ENCODE measurements around the gene CADPS.

The CADPS gene

DNA sequence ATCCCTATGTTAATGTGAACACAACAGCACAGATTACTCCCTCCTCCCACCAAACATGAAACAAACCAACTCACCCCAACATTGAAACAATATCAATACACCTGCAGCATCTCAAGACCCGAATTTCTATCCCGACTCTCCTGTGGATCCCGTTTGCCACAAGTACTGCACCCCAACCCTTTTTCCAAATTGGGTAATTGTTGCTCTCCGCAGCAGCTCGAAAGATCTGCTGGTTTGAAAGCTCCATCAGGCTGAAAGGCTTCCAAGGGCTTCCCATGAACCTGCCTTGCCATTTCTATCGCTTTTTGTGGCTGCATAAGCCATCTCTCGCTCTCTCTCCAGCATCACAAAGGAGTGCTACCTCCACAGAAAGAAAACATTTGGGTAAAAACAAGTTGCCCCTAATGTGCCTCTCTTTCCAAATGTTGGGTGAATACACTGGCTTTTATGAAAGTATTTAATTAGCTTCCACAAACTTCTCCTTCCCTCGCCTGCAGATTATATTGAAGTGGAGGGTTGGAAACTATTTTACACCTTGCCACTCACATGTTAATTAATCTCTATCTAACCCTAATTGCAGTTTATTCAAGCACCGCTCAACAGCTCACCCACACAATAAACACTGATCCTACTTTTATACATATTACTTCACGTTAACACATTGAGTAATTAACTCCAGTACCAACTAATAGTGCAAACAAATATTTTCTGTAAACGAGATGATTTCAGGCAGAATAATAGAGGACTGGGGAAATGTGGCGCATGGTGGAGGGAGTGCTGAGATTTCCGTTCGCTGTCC lies 499.4 kb downstream of the CADPS start:
- WGBS, 2 experiments (ENCODE audit: insufficient coverage in 2 of 2), result 2 to 6% methylated on average over 7 to 8 of the region's 14 CpGs
- Histone ChIP-seq H3K27ac (ENCODE audit: low read depth, low read length, severe bottlenecking) (no peak overlapping the region), H3K4me1 (ENCODE audit: control insufficient read depth, insufficient read depth, low read length, poor library complexity, severe bottlenecking) (peaks cover 12% of the 10 kb centered on the region), H3K36me3 (ENCODE audit: control insufficient read depth, insufficient read depth, low read length) (no peaks in the 10 kb centered on the region), H3K9me3 (ENCODE audit: control insufficient read depth, low read length) (no peaks in the 10 kb centered on the region), H3K4me3 (ENCODE audit: extremely low read depth, insufficient read depth, low read length, poor library complexity, severe bottlenecking) (no peak overlapping the region)

DNA sequence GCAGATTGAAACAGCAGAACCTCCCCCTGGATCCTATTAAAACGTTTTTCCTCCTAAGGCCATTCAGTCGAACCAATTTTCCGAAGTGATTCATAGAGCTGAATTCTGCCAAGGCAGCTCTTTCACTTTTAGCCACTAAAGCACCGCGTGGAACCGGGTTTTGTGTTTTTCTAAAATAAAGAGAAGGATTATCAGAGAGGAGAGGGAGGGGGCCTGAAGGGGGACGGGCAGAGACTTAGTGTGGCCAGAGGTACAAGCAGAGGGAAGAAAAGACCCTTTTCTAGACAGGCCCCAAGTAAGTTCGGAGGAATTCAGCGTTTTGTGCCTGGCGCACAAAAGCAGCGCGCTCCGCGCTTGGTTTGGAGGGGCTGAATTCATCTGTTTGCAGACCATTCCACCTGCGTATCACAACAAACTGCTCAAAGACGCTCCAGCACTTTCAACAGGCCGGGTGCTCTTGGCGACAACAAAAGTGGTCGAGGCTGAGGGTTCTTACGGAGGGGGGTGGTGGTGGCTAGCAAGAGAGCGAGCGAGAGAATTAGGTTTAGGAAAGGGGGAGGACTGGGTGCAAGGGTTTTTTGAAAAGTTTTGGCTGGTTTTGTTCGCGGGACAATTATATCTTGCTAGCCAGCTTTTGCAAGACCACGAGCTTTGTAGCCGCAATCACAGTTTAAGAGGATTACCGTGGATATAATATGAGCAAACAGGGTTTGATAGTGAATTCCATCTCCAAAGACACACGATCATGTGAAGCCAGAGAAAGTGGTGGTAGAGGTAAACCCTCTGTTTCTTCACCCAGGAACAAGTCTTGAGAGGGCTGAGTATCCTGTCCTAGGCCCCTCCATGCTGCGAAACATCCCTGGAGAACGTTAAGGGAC lies 500.6 kb downstream of the CADPS start:
- H3K27ac ChIP-seq (ENCODE audit: low read depth, low read length, severe bottlenecking), result no peak overlapping the region
- no peaks in the 10 kb centered on the region for H3K9me3 ChIP-seq (ENCODE audit: control insufficient read depth, low read length)
- no peak overlapping the region for H3K4me3 ChIP-seq (ENCODE audit: extremely low read depth, insufficient read depth, low read length, poor library complexity, severe bottlenecking)
- peaks cover 12% of the 10 kb centered on the region for H3K4me1 ChIP-seq (ENCODE audit: control insufficient read depth, insufficient read depth, low read length, poor library complexity, severe bottlenecking)
- 0 to 3% methylated on average over 21 to 24 of the region's 30 CpGs for WGBS, 2 experiments (ENCODE audit: insufficient coverage in 2 of 2)
- H3K36me3 ChIP-seq (ENCODE audit: control insufficient read depth, insufficient read depth, low read length), result no peaks in the 10 kb centered on the region

DNA sequence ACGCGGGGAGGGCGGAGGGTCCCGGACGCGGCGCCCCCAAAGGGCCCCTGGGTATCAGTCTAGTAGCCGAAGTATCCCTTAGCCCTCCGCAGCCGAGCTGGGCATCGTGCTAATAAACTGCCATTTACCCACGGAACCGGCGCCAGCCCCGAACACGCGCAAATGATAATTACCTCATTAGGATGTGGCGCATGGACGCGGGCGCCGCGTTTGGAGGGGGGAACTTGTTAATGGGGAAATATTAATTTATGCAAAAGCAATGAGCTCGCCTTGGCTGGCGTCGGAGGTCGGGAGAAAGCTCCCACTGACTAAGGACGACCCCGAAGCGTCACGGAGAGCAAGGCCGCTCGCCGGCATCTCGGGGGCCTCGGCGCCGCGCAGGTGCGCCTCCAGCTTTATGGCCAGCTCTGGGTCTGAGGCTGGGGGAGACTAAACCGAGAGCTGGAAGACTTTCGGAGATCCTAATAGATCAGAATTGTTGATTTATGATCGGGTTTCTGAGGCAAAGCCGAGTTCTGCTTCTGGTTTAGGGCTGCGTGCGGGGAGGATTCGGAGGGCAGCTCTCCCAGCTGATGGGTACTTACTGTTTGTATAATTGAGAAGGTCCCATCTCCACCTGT lies 501.4 kb downstream of the CADPS start:
- peaks cover 12% of the 10 kb centered on the region for H3K4me1 ChIP-seq (ENCODE audit: control insufficient read depth, insufficient read depth, low read length, poor library complexity, severe bottlenecking)
- no peak overlapping the region for H3K4me3 ChIP-seq (ENCODE audit: extremely low read depth, insufficient read depth, low read length, poor library complexity, severe bottlenecking)
- H3K9me3 ChIP-seq (ENCODE audit: control insufficient read depth, low read length), result no peaks in the 10 kb centered on the region
- no peak overlapping the region for H3K27ac ChIP-seq (ENCODE audit: low read depth, low read length, severe bottlenecking)
- WGBS, 2 experiments (ENCODE audit: insufficient coverage in 2 of 2), result 1 to 2% methylated on average over 25 to 31 of the region's 47 CpGs
- no peaks in the 10 kb centered on the region for H3K36me3 ChIP-seq (ENCODE audit: control insufficient read depth, insufficient read depth, low read length)

DNA sequence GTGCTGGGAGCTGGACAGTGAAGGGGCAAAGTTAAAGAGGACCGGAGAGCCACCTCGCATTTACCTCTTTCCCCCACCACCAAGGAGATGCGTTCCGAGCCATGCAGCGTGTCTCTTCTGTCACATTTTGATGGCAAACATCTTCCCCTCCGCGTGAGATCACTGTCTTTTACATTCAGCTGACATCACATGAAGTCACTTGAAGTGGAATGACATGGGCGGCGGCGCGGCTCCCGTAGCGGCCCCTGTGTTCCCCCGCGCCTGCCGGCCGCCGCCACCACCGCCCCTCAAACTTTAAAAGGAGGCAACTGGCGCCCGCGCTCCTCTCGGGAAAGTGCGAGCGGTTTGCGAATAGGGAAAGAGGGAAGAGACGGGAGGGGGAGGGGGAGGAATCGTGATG lies 502.0 kb downstream of the CADPS start, which contains the start of gene FEZF2:
Gene FEZF2 (minus strand): TSS at position 336 of the 400 bp plus-strand sequence. CDS start 682 bp downstream, outside the sequence.
- Histone ChIP-seq H3K36me3 (ENCODE audit: control insufficient read depth, insufficient read depth, low read length) (no peaks in the 10 kb centered on the region), H3K4me1 (ENCODE audit: control insufficient read depth, insufficient read depth, low read length, poor library complexity, severe bottlenecking) (peaks cover 12% of the 10 kb centered on the region), H3K9me3 (ENCODE audit: control insufficient read depth, low read length) (no peaks in the 10 kb centered on the region), H3K4me3 (ENCODE audit: extremely low read depth, insufficient read depth, low read length, poor library complexity, severe bottlenecking) (no peak within 1 kb of the TSS), H3K27ac (ENCODE audit: low read depth, low read length, severe bottlenecking) (no peak within 1 kb of the TSS)
- WGBS, 2 experiments (ENCODE audit: insufficient coverage in 2 of 2), result 0 to 1% methylated on average over 8 to 15 of the region's 28 CpGs

DNA sequence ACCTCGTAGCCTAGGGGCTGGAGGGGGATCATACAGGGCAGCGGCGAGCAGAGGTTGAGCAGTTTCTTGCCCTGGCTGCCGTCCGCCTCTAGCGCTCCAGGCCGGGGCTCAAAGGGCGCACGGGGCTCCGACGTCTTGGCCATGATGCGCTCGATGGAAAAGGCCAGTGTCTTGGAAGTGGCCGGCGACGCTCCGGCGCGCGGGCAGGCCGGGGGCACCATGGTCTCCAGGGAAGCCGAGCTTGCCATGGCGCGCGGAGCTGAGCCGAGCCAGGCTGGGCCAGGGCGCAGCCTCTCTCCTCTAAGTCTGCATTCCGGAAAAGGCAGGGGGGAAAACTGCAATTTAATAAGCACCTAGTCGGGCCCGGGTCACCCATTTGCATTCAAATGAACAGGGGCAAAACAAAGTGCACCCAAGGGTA lies 502.6 kb downstream of the CADPS start:
- peaks cover 10% of the 10 kb centered on the region for H3K4me1 ChIP-seq (ENCODE audit: control insufficient read depth, insufficient read depth, low read length, poor library complexity, severe bottlenecking)
- no peak overlapping the region for H3K4me3 ChIP-seq (ENCODE audit: extremely low read depth, insufficient read depth, low read length, poor library complexity, severe bottlenecking)
- 0% methylated on average over 28 to 30 of the region's 30 CpGs for WGBS, 2 experiments (ENCODE audit: insufficient coverage in 2 of 2)

DNA sequence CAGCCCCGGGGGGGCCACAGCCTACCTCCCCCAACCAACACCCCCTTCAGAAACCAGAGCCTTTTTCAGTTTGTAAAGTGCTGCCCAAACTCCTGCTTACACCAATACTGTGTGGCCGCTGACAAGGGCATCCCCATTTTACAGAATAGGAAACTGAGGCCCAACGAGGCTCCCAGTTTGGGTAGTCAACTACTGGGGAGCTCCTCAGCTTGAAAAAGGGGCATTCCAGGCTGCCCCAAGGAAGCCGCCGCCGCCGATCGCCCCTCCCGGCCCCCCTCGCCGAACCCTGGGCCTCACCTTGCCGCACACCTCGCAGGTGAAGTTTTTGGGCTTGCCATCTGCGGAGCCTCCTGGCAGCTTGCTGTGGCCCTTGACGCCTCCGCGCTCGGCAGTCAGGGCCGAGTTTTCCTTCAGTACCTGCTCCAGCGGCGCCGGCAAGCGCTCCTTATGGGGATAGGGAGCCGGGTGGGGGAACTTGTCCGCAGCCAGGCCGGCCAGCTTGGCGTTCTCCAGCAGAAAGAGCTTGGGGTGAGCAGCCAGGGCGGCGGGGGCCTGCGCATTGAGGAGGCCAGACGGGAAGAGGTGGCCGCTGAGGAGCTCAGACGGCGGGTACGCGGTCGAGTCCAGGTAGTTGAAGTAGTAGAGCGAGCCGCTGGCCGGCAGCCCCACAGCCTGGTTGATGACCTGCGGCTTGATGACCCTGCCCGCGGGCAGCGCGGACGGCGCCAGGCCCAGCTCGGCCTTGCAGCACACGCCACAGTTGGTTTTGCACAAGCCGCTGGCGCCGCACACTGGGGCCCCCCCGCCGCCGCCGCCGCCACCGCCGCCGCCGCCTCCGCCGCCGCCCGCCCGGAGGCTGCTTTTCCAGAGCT lies 503.3 kb downstream of the CADPS start:
- no peaks in the 10 kb centered on the region for H3K36me3 ChIP-seq (ENCODE audit: control insufficient read depth, insufficient read depth, low read length)
- H3K4me1 ChIP-seq (ENCODE audit: control insufficient read depth, insufficient read depth, low read length, poor library complexity, severe bottlenecking), result peaks cover 10% of the 10 kb centered on the region
- H3K4me3 ChIP-seq (ENCODE audit: extremely low read depth, insufficient read depth, low read length, poor library complexity, severe bottlenecking), result no peak overlapping the region
- WGBS, 2 experiments (ENCODE audit: insufficient coverage in 2 of 2), result 1% methylated on average over 44 to 50 of the region's 66 CpGs
- H3K9me3 ChIP-seq (ENCODE audit: control insufficient read depth, low read length), result no peaks in the 10 kb centered on the region
- no peak overlapping the region for H3K27ac ChIP-seq (ENCODE audit: low read depth, low read length, severe bottlenecking)

More for the DNA sequence above, 502.6 kb downstream of the CADPS start:
- H3K9me3 ChIP-seq (ENCODE audit: control insufficient read depth, low read length), result no peaks in the 10 kb centered on the region
- H3K36me3 ChIP-seq (ENCODE audit: control insufficient read depth, insufficient read depth, low read length), result no peaks in the 10 kb centered on the region
- no peak overlapping the region for H3K27ac ChIP-seq (ENCODE audit: low read depth, low read length, severe bottlenecking)

DNA sequence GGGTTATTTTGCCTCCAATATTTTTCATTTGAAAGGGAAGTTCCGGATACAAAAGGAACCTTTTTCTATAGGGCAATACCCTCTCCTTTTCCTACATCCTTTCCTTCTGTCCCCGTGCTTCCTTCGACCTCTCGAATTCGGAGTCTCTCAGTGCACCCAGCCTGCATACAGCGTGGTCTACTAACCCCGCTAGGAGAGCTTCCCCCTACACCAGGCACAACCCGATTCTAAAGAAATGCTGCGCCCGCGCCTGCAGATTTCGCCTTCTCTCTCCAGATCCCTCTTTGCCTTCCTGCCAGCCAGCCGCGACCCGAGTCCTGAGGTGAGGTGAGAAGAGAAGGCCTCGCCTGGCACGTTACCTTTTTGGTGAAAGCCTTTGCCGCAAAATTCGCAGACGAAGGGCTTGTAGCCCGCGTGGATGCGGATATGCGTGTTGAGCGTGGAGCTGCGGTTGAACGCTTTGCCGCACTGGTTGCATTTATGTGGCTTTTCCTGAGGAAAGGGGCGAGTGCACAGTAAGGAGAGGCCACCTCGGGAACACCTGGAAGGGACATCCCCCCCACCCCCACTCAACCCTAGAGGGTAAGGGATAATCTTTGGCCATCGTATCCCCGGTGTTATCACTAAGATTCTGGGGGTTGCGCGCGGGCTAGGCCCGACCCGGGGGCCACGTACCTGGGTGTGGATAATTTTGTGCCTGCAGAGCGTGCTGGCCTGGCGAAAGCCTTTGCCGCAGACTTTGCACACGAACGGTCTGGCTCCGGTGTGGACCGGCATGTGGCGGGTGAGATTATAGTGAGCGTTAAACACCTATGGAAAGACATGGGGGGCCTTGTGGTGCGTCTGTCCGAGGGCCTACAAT lies 504.1 kb downstream of the CADPS start:
- H3K4me1 ChIP-seq (ENCODE audit: control insufficient read depth, insufficient read depth, low read length, poor library complexity, severe bottlenecking), result peaks cover 10% of the 10 kb centered on the region
- no peak overlapping the region for H3K27ac ChIP-seq (ENCODE audit: low read depth, low read length, severe bottlenecking)
- H3K4me3 ChIP-seq (ENCODE audit: extremely low read depth, insufficient read depth, low read length, poor library complexity, severe bottlenecking), result no peak overlapping the region
- H3K9me3 ChIP-seq (ENCODE audit: control insufficient read depth, low read length), result no peaks in the 10 kb centered on the region
- WGBS, 2 experiments (ENCODE audit: insufficient coverage in 2 of 2), result 1 to 4% methylated on average over 17 to 34 of the region's 49 CpGs
- no peaks in the 10 kb centered on the region for H3K36me3 ChIP-seq (ENCODE audit: control insufficient read depth, insufficient read depth, low read length)

DNA sequence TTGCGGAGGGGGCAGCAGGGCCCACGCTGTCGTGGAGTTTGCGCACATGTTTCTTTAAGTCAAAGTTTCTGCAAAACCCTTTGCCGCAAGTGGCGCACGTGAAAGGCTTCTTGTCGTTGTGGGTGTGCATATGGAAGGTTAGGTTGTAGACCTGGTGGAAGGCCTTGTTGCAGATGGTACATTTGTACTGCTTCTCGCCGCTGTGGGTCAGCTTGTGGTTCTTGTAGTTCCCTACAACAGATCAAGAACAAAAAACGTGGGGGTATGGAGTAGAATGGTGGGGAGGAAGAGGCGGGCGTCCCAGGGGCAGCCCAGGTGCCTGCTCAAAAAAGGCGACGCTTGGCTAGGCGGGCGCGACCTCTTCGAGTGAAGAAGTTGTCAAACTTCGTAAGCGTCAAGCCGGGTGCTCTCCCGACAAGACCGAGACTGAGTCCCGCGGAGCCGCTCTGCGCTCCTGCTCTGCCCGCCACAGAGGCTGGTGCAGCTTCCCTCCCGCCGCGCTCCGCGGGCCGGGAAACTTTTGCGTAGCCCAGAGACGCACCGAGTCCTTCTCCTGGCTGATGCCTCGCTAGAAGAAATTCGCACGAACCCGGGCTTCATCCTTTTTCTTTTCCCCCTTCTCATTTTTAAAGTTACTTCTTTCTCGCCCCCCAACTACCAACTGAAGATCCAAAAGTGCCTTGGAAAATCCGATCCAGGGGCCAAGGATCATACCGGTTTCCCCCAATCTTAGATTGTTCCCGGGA lies 504.9 kb downstream of the CADPS start:
- H3K4me1 ChIP-seq (ENCODE audit: control insufficient read depth, insufficient read depth, low read length, poor library complexity, severe bottlenecking), result peaks cover 10% of the 10 kb centered on the region
- 1 to 2% methylated on average over 33 to 41 of the region's 46 CpGs for WGBS, 2 experiments (ENCODE audit: insufficient coverage in 2 of 2)
- no peak overlapping the region for H3K4me3 ChIP-seq (ENCODE audit: extremely low read depth, insufficient read depth, low read length, poor library complexity, severe bottlenecking)

DNA sequence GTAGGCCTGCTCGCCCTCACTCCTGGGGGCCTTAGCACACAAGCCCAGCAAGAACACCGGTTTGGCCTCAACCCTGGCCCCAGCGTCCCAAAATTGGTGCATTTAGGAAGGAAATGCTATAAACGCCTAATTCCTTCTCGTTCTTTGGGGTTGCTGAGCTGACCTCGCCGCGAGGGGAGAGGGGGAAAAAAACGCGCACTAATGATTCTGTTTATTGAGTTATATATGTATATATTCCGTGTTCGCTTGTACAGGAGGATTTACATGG lies 505.8 kb downstream of the CADPS start:
- no peak overlapping the region for H3K4me3 ChIP-seq (ENCODE audit: extremely low read depth, insufficient read depth, low read length, poor library complexity, severe bottlenecking)
- no peaks in the 10 kb centered on the region for H3K9me3 ChIP-seq (ENCODE audit: control insufficient read depth, low read length)
- 2% methylated on average over 9 to 12 of the region's 12 CpGs for WGBS, 2 experiments (ENCODE audit: insufficient coverage in 2 of 2)
- no peaks in the 10 kb centered on the region for H3K36me3 ChIP-seq (ENCODE audit: control insufficient read depth, insufficient read depth, low read length)
- no peak overlapping the region for H3K27ac ChIP-seq (ENCODE audit: low read depth, low read length, severe bottlenecking)
- peaks cover 7% of the 10 kb centered on the region for H3K4me1 ChIP-seq (ENCODE audit: control insufficient read depth, insufficient read depth, low read length, poor library complexity, severe bottlenecking)

More for the DNA sequence above, 504.9 kb downstream of the CADPS start:
- Histone ChIP-seq H3K27ac (ENCODE audit: low read depth, low read length, severe bottlenecking) (no peak overlapping the region), H3K36me3 (ENCODE audit: control insufficient read depth, insufficient read depth, low read length) (no peaks in the 10 kb centered on the region), H3K9me3 (ENCODE audit: control insufficient read depth, low read length) (no peaks in the 10 kb centered on the region)

All from mesodermal cell (in vitro differentiated cells).